ENCODE results near the gene PNMA6E.

PNMA6E gene

DNA sequence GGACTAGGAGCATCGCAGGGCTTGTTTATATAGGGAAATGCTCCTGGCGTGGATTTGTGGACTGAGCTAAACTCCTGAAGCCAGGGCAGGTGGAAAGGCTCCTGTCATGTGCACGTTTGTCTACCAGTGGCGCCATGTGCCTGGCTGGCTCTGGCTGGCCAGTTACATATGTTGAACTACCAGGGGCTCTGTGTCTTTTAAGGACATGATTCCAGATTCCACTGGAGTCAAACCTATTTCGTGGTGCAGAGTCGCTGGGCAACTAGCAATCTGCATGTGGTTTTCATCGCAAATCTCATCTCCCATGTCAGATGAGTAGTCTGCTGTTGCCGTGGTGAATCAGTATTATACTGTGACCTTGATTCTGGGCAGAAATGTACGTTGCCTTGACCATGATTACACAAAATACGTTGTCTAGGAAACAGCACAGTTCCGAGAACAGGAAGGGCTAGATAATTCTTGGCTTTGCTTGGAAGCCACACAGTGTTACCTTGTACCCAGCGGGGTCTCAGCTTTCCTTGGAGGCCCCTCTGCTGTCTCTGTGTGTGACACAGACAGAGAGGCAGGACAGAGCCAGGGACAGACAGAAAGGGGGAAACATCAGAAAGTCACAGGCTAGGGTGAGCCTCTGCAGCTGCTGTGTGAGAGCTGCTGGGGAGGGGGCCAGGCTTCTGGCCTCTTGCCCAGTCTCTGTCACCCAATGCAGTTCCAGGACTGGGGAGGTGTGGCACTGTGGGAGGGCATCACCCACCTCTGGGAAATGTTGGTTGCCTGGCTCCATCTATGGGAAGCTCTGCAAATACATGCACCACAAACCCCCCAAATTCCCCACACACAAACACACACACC lies 19.2 kb downstream of the PNMA6E start:
- peak; percentile 95 for DNase-seq (ENCODE audit: low read depth)
- H3K4me3 ChIP-seq (replicated peaks; ENCODE audit: low read depth, low read length), result no peak overlapping the region
- TF ChIP-seq, protein P1, sequence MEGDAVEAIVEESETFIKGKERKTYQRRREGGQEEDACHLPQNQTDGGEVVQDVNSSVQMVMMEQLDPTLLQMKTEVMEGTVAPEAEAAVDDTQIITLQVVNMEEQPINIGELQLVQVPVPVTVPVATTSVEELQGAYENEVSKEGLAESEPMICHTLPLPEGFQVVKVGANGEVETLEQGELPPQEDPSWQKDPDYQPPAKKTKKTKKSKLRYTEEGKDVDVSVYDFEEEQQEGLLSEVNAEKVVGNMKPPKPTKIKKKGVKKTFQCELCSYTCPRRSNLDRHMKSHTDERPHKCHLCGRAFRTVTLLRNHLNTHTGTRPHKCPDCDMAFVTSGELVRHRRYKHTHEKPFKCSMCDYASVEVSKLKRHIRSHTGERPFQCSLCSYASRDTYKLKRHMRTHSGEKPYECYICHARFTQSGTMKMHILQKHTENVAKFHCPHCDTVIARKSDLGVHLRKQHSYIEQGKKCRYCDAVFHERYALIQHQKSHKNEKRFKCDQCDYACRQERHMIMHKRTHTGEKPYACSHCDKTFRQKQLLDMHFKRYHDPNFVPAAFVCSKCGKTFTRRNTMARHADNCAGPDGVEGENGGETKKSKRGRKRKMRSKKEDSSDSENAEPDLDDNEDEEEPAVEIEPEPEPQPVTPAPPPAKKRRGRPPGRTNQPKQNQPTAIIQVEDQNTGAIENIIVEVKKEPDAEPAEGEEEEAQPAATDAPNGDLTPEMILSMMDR (IDR thresholded peaks at IDR 0.05; ENCODE audit: low read length, missing control alignments), result peak; percentile 29

- H3K4me3 ChIP-seq (replicated peaks; ENCODE audit: low read depth, low read length), result no peak overlapping the region
- TF ChIP-seq, protein P1 (IDR thresholded peaks at IDR 0.05; ENCODE audit: low read length, missing control alignments), result no peak
- DNase-seq (ENCODE audit: low read depth), result no peak
These were observed 20.5 kb downstream of the PNMA6E start for GRCh38 chrX:153380691-153381090.

GRCh38 chrX:153379971-153380581 lies 21.1 kb downstream of the PNMA6E start:
- DNase-seq (ENCODE audit: low read depth), result no peak
- no peak overlapping the region for H3K4me3 ChIP-seq (replicated peaks; ENCODE audit: low read depth, low read length)
- TF ChIP-seq, protein P1 (IDR thresholded peaks at IDR 0.05; ENCODE audit: low read length, missing control alignments), result no peak

GRCh38 chrX:153379508-153379907 lies 21.6 kb downstream of the PNMA6E start:
- no peak for DNase-seq (ENCODE audit: low read depth)
- TF ChIP-seq, protein P1 (IDR thresholded peaks at IDR 0.05; ENCODE audit: low read length, missing control alignments), result no peak
- H3K4me3 ChIP-seq (replicated peaks; ENCODE audit: low read depth, low read length), result no peak overlapping the region

GRCh38 chrX:153378607-153379006 lies 22.5 kb downstream of the PNMA6E start:
- TF ChIP-seq, protein P1 (IDR thresholded peaks at IDR 0.05; ENCODE audit: low read length, missing control alignments), result no peak
- no peak overlapping the region for H3K4me3 ChIP-seq (replicated peaks; ENCODE audit: low read depth, low read length)
- DNase-seq (ENCODE audit: low read depth), result no peak

GRCh38 chrX:153377727-153378126 lies 23.4 kb downstream of the PNMA6E start:
- no peak for DNase-seq (ENCODE audit: low read depth)
- no peak overlapping the region for H3K4me3 ChIP-seq (replicated peaks; ENCODE audit: low read depth, low read length)
- TF ChIP-seq, protein P1 (IDR thresholded peaks at IDR 0.05; ENCODE audit: low read length, missing control alignments), result no peak
